SK-N-MC (cell line): ENCODE data around the gene ADPRM.

ENCODE experiments used
- DNase-seq: peaks from one replicate; pipeline ENCODE4 v3.0.0-alpha.2; 2011; ENCODE audit warnings: low read depth, low spot score
- H3K27ac ChIP-seq: fragments of 200-600 bp; sonication (generic); 2 replicates; pipeline ENCODE4 v1.5.1; 2016; ENCODE audit warnings: mixed run types
- H3K36me3 ChIP-seq: fragments of 200-600 bp; sonication (generic); 2 replicates; pipeline ENCODE4 v1.6.1; 2017; ENCODE audit warnings: antibody characterized with exemption, low read length, mixed read lengths; ENCODE audit not compliant: insufficient read depth
- H3K4me3 ChIP-seq: fragments of 200-600 bp; sonication (generic); 2 replicates; pipeline ENCODE4 v1.5.1; 2016
- H3K9ac ChIP-seq: fragments of 200-600 bp; sonication (generic); 2 replicates; pipeline ENCODE4 v1.8.0; 2017; ENCODE audit warnings: mixed run types, mixed read lengths; ENCODE audit not compliant: insufficient read length
- H3K9me3 ChIP-seq: fragments of 200-600 bp; sonication (generic); 2 replicates; pipeline ENCODE4 v1.6.1; 2017; ENCODE audit warnings: low read depth, mild to moderate bottlenecking, antibody characterized with exemption, low read length, moderate library complexity, mixed read lengths
- EZH2 ChIP-seq: fragments of 200-600 bp; sonication (generic); IDR thresholded peaks from one replicate; pipeline ENCODE4 v1.6.1; 2017; ENCODE audit warnings: antibody characterized with exemption
- FOXP2 ChIP-seq: optimal IDR thresholded peaks from 2 replicates; pipeline ENCODE3; 2011; ENCODE audit warnings: mild to moderate bottlenecking, moderate library complexity; ENCODE audit not compliant: insufficient read depth; ENCODE audit errors: extremely low read length, control extremely low read depth
- POLR2AphosphoS5 ChIP-seq: IDR thresholded peaks from 2 replicates; pipeline ENCODE4 v1.6.1; 2012; ENCODE audit warnings: mild to moderate bottlenecking, low read depth, low read length, borderline replicate concordance

The ADPRM gene

GRCh38 chr17:10756619-10757018, 59.2 kb downstream of the ADPRM start:
- H3K27ac ChIP-seq, result no peak overlapping the region
- H3K4me3 ChIP-seq, result no peak overlapping the region
- H3K36me3 ChIP-seq, result no peaks in the 10 kb centered on the region
- no peaks in the 10 kb centered on the region for H3K9me3 ChIP-seq
- TF ChIP-seq EZH2 (no peak), FOXP2 (no peak), POLR2AphosphoS5 (no peak)
- H3K9ac ChIP-seq, result no peak overlapping the region
- no peak for DNase-seq

- no peak for DNase-seq
- TF ChIP-seq POLR2AphosphoS5 (no peak), FOXP2 (no peak), EZH2 (no peak)
Observed at GRCh38 chr17:10757067-10757466, 59.7 kb downstream of the ADPRM start.

GRCh38 chr17:10757647-10758046, 60.3 kb downstream of the ADPRM start:
- Histone ChIP-seq H3K36me3 (no peaks in the 10 kb centered on the region), H3K9ac (no peak overlapping the region), H3K27ac (no peak overlapping the region), H3K4me3 (no peak overlapping the region), H3K9me3 (no peaks in the 10 kb centered on the region)
- TF ChIP-seq FOXP2, result no peak
- no peak for TF ChIP-seq POLR2AphosphoS5
- no peak for TF ChIP-seq EZH2
- DNase-seq, result no peak

More at GRCh38 chr17:10757067-10757466, 59.7 kb downstream of the ADPRM start:
- Histone ChIP-seq H3K9ac (no peak overlapping the region), H3K4me3 (no peak overlapping the region), H3K36me3 (no peaks in the 10 kb centered on the region), H3K27ac (no peak overlapping the region), H3K9me3 (no peaks in the 10 kb centered on the region)

DNA sequence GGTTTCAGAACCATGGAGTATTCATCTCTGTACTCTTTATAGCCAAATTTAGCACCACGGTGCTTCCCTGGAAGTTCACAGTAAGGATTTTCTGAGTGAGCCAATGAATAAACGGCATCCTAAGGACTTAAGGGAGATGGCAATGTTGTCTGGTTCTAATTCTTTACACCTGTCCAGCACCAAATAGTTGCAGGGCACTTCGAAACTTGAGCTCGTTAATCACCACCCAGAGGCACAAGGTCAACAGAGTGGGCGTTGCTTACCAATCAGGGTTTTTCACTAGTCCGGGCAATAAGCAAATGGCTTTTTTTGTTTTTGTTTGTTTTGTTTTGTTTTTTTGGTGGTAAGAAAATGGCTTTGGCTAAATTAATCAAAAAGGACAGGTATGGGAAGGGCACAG, 60.7 kb downstream of the ADPRM start:
- Histone ChIP-seq H3K4me3 (no peak overlapping the region), H3K9me3 (no peaks in the 10 kb centered on the region), H3K9ac (no peak overlapping the region), H3K36me3 (no peaks in the 10 kb centered on the region), H3K27ac (no peak overlapping the region)
- no peak for TF ChIP-seq FOXP2
- TF ChIP-seq POLR2AphosphoS5, result no peak
- no peak for TF ChIP-seq EZH2
- no peak for DNase-seq
